OCI-LY7 (cell line): ENCODE results near the gene EPB41L4A. TPM values are rescaled to one million over a fixed set of nuclear protein-coding genes. Genes with fewer than 3 reads are reported as not detected.

Experiments used
- BruUV-seq: library from RNA; stranded (reverse); fragments of 400-500 nt; replicated peaks from 2 replicates; lab custom pipeline; 2021; lab: Mats Ljungman, UMichigan
- CTCF ChIA-PET: fragments of 300-600 bp; sonication (Branson Sonifier 250); formaldehyde crosslinking; loops from one replicate; lab custom pipeline; 2022; ENCODE audit warnings: antibody characterized with exemption; ENCODE audit not compliant: unreplicated experiment; lab: Charles Lee
- POLR2A ChIA-PET: fragments of 300-600 bp; sonication (Branson Sonifier 250); formaldehyde crosslinking; loops from one replicate; lab custom pipeline; 2022; ENCODE audit warnings: antibody characterized with exemption; lab: Charles Lee
- DNase-seq: peaks from one replicate; pipeline ENCODE4 v3.0.0-alpha.2; 2015; ENCODE audit warnings: low spot score
- H2AFZ ChIP-seq: fragments of 200-600 bp; sonication (generic), shearing (Covaris generic); 2 replicates; pipeline ENCODE4 v1.6.1; 2014; ENCODE audit warnings: mild to moderate bottlenecking, antibody characterized with exemption, low read length, moderate library complexity
- H3K27ac ChIP-seq: fragments of 200-600 bp; sonication (generic); 2 replicates; pipeline ENCODE4 v1.5.1; 2014; ENCODE audit warnings: mixed run types, low read depth, mild to moderate bottlenecking, moderate library complexity, low read length, inconsistent platforms; ENCODE audit not compliant: poor library complexity, severe bottlenecking
- H3K36me3 ChIP-seq: fragments of 200-600 bp; sonication (generic); 2 replicates; pipeline ENCODE4 v1.6.1; 2014; ENCODE audit warnings: mild to moderate bottlenecking, antibody characterized with exemption, low read length, moderate library complexity, mixed read lengths; ENCODE audit not compliant: insufficient read depth
- H3K4me1 ChIP-seq: fragments of 200-600 bp; sonication (generic); 2 replicates; pipeline ENCODE4 v1.5.1; 2014; ENCODE audit warnings: mild to moderate bottlenecking, low read length; ENCODE audit not compliant: insufficient read depth, poor library complexity, severe bottlenecking
- H3K4me2 ChIP-seq: fragments of 200-600 bp; sonication (generic); 2 replicates; pipeline ENCODE4 v1.6.1; 2014; ENCODE audit warnings: mild to moderate bottlenecking, low read length
- H3K4me3 ChIP-seq: fragments of 200-600 bp; sonication (generic); 2 replicates; pipeline ENCODE4 v1.5.1; 2014; ENCODE audit warnings: mild to moderate bottlenecking, low read depth, low read length; ENCODE audit not compliant: poor library complexity, severe bottlenecking
- H3K79me2 ChIP-seq: fragments of 200-600 bp; sonication (generic); 2 replicates; pipeline ENCODE4 v1.6.1; 2016; ENCODE audit warnings: low read depth, mild to moderate bottlenecking, low read length, moderate library complexity, mixed read lengths; ENCODE audit not compliant: insufficient read depth
- H3K9me2 ChIP-seq: fragments of 200-600 bp; sonication (generic); 2 replicates; pipeline ENCODE4 v1.6.1; 2016; ENCODE audit warnings: mild to moderate bottlenecking, low read length, mixed read lengths; ENCODE audit not compliant: insufficient read depth
- H3K9me3 ChIP-seq: fragments of 200-600 bp; sonication (generic); 2 replicates; pipeline ENCODE4 v1.6.1; 2014; ENCODE audit warnings: mild to moderate bottlenecking, mixed run types, low read length, mixed read lengths
- H4K20me1 ChIP-seq: fragments of 200-600 bp; sonication (generic); 2 replicates; pipeline ENCODE4 v1.6.1; 2014; ENCODE audit warnings: mild to moderate bottlenecking, antibody characterized with exemption, low read length, moderate library complexity, mixed read lengths; ENCODE audit not compliant: insufficient read depth
- CTCF ChIP-seq: fragments of 200-600 bp; sonication (generic); conservative IDR thresholded peaks from 2 replicates; pipeline ENCODE4 v1.5.1; 2014; ENCODE audit warnings: mild to moderate bottlenecking, antibody characterized with exemption, low read length, moderate library complexity, mixed read lengths
- EZH2phosphoT487 ChIP-seq: fragments of 200-600 bp; sonication (generic); IDR thresholded peaks from 2 replicates; pipeline ENCODE4 v1.6.1; 2018; ENCODE audit warnings: low read depth, borderline replicate concordance, mild to moderate bottlenecking, mixed run types, antibody characterized with exemption, low read length, moderate library complexity, mixed read lengths
- intact Hi-C: fragments of 100-400 bp; cut with micrococcal nuclease; formaldehyde crosslinking; loops from one replicate; pipeline ENCODE4 v1.10.0; 2022; ENCODE audit not compliant: unreplicated experiment
- total RNA-seq, 2 experiments: library from RNA; depleted of rRNA in 1 of 2; stranded (reverse); fragments of >200 nt in 1 of 2; shearing (Covaris generic) in 1 of 2; gene quantifications; 2 replicates each; pipeline ENCODE4 v1.2.3, GENCODE V29; 2014 to 2022

Gene EPB41L4A
- total RNA-seq, 2 experiments from 2014 or later: 0.03 TPM; not detected in 1

- no peak for TF ChIP-seq EZH2phosphoT487
- no peak for TF ChIP-seq CTCF
- no peak overlapping the region for H3K4me3 ChIP-seq
- DNase-seq: no peak
- H3K4me1 ChIP-seq: no peaks in the 10 kb centered on the region
- H3K4me2 ChIP-seq: no peak overlapping the region
- H2AFZ ChIP-seq: no peak overlapping the region
- no peaks in the 10 kb centered on the region for H3K36me3 ChIP-seq
- no peaks in the 10 kb centered on the region for H3K9me2 ChIP-seq
- intact Hi-C loops: no loop called here
- no peaks in the 10 kb centered on the region for H3K9me3 ChIP-seq
- H3K79me2 ChIP-seq: no peaks in the 10 kb centered on the region
- H4K20me1 ChIP-seq: no peaks in the 10 kb centered on the region
- BruUV-seq: no TSS peak
- ChIA-PET CTCF (no interaction called here), POLR2A (interaction anchor here (0.5 kb wide), 1 partner anchor 141 kb away, joined by 4 read pairs; no protein-coding TSS in a partner anchor)
- no peak overlapping the region for H3K27ac ChIP-seq
Measured at GRCh38 chr5:112351225-112351624, 67.9 kb downstream of the EPB41L4A start.

- TF ChIP-seq CTCF: no peak
- no peak for TF ChIP-seq EZH2phosphoT487
- Histone ChIP-seq H3K27ac (no peak overlapping the region), H3K4me2 (no peak overlapping the region), H2AFZ (no peak overlapping the region), H4K20me1 (no peaks in the 10 kb centered on the region), H3K9me2 (no peaks in the 10 kb centered on the region), H3K9me3 (no peaks in the 10 kb centered on the region), H3K79me2 (no peaks in the 10 kb centered on the region), H3K4me3 (no peak overlapping the region), H3K4me1 (no peaks in the 10 kb centered on the region), H3K36me3 (no peaks in the 10 kb centered on the region)
- intact Hi-C loops: no loop called here
- ChIA-PET CTCF (no interaction called here), POLR2A (no interaction called here)
- BruUV-seq: no TSS peak
- DNase-seq: no peak
Measured at GRCh38 chr5:112350626-112351025, 68.5 kb downstream of the EPB41L4A start.

GRCh38 chr5:112349371-112349770 is 69.7 kb downstream of the EPB41L4A start:
- intact Hi-C loops: no loop called here
- Histone ChIP-seq H3K9me3 (no peaks in the 10 kb centered on the region), H4K20me1 (no peaks in the 10 kb centered on the region), H3K36me3 (no peaks in the 10 kb centered on the region), H2AFZ (no peak overlapping the region), H3K9me2 (no peaks in the 10 kb centered on the region), H3K4me1 (no peaks in the 10 kb centered on the region), H3K4me2 (no peak overlapping the region), H3K4me3 (no peak overlapping the region), H3K27ac (no peak overlapping the region), H3K79me2 (no peaks in the 10 kb centered on the region)
- BruUV-seq: no TSS peak
- ChIA-PET CTCF (no interaction called here), POLR2A (no interaction called here)
- no peak for DNase-seq
- no peak for TF ChIP-seq CTCF
- TF ChIP-seq EZH2phosphoT487: no peak
